ENCODE results near the gene PRR27.

GRCh38 chr4:70191647-70192046, 37.6 kb downstream of the PRR27 start:
- TF ChIP-seq CTCF (IDR thresholded peaks at IDR 0.05 in 2 of 3, conservative IDR thresholded peaks at IDR 0.05 in 1 of 3; ENCODE audit: control insufficient read depth in 2 of 3, extremely low read depth in 1 of 3, insufficient read depth in 1 of 3, low read depth in 3 of 3, low read length in 3 of 3), result no peak
- TF ChIP-seq ZBTB40 (IDR thresholded peaks at IDR 0.05; ENCODE audit: borderline replicate concordance), result no peak
- no peak for TF ChIP-seq NR2C2 (IDR thresholded peaks at IDR 0.05; ENCODE audit: borderline replicate concordance, control insufficient read depth, insufficient read length, low read depth)
- TF ChIP-seq CHD4 (IDR thresholded peaks at IDR 0.05), result no peak
- no peak for TF ChIP-seq SMC3 (IDR thresholded peaks at IDR 0.05; ENCODE audit: borderline replicate concordance, low read length)
- no peak for TF ChIP-seq YY1 (IDR thresholded peaks at IDR 0.05; ENCODE audit: low read depth, low read length)
- TF ChIP-seq USF2 (IDR thresholded peaks at IDR 0.05; ENCODE audit: borderline replicate concordance, low read depth, low read length), result no peak
- no peak for TF ChIP-seq ZSCAN29 (IDR thresholded peaks at IDR 0.05)
- no peak for TF ChIP-seq TAF1 (IDR thresholded peaks at IDR 0.05; ENCODE audit: borderline replicate concordance, low read depth, low read length)
- no peak for TF ChIP-seq POLR2A (IDR thresholded peaks at IDR 0.05; ENCODE audit: low read depth, low read length)
- no peak for TF ChIP-seq MAX (IDR thresholded peaks at IDR 0.05; ENCODE audit: low read depth, low read length)
- no peak for TF ChIP-seq ZBTB33 (IDR thresholded peaks at IDR 0.05)
- no peak for TF ChIP-seq BACH1 (IDR thresholded peaks at IDR 0.05; ENCODE audit: borderline replicate concordance)
